Skin of body (tissue), 2 donors: Measurements from ENCODE around the gene NRL. TPM values are rescaled to one million over a fixed set of nuclear protein-coding genes. Genes with fewer than 3 reads are reported as not detected.

Experiments
- DNase-seq: peaks from one replicate; lab custom pipeline; 2025; lab: John Stamatoyannopoulos, UW
- total RNA-seq: library from RNA; depleted of rRNA; stranded (reverse); fragments of >200 nt; gene quantifications from one replicate; pipeline ENCODE4 v1.2.3, GENCODE V29; 2014

NRL gene
- total RNA-seq, 1 donor from 2014 or later: 0.69 TPM

GRCh38 chr14:24082411-24083080, 32.2 kb downstream of the NRL start:
- no peak for DNase-seq

GRCh38 chr14:24081739-24082211, 33.0 kb downstream of the NRL start:
- no peak for DNase-seq

- no peak for DNase-seq
Observed at GRCh38 chr14:24080888-24081738, 33.6 kb downstream of the NRL start.

GRCh38 chr14:24080142-24080530, 34.6 kb downstream of the NRL start:
- DNase-seq: no peak

GRCh38 chr14:24079491-24080141, 35.1 kb downstream of the NRL start:
- DNase-seq: no peak

GRCh38 chr14:24078146-24078545, 36.6 kb downstream of the NRL start:
- no peak for DNase-seq

GRCh38 chr14:24077086-24077485, 37.7 kb downstream of the NRL start:
- no peak for DNase-seq

- no peak for DNase-seq
Observed at GRCh38 chr14:24076302-24076601, 38.5 kb downstream of the NRL start.

GRCh38 chr14:24075485-24076301, 39.1 kb downstream of the NRL start:
- no peak for DNase-seq

GRCh38 chr14:24074625-24075484, 39.9 kb downstream of the NRL start:
- no peak for DNase-seq

- DNase-seq: no peak
Observed at GRCh38 chr14:24072881-24073877, 41.6 kb downstream of the NRL start.

GRCh38 chr14:24072436-24072835, 42.3 kb downstream of the NRL start:
- DNase-seq: no peak

- no peak for DNase-seq
Observed at GRCh38 chr14:24071836-24072430, 42.8 kb downstream of the NRL start.

- no peak for DNase-seq
Observed at GRCh38 chr14:24071144-24071697, 43.5 kb downstream of the NRL start, which contains the start of gene CPNE6. CPNE6 (plus strand) TSS chr14:24071562; CDS start chr14:24072937, 1,375 bp downstream.

GRCh38 chr14:24070285-24071143, 44.2 kb downstream of the NRL start:
- no peak for DNase-seq

- no peak for DNase-seq
Observed at GRCh38 chr14:24069411-24069735, 45.4 kb downstream of the NRL start.

- no peak for DNase-seq
Observed at GRCh38 chr14:24068711-24069410, 45.9 kb downstream of the NRL start.
